Measurements from ENCODE around the gene CHMP2A. TPM values are rescaled to one million over a fixed set of nuclear protein-coding genes. Genes with fewer than 3 reads are reported as not detected.
"Not testable (repeated sequence)": the region's sequence is repeated elsewhere in the genome, so short reads cannot be mapped to it uniquely, and the experiment has no call there.

CHMP2A gene
- total and polyA plus RNA-seq, 2 donors (not counting 1 experiment from before 2014, with no cell fraction given), result 62.5 to 97.5 TPM

GRCh38 chr19:58510084-58510862, 44.6 kb downstream of the CHMP2A start:
- Histone ChIP-seq H3K4me1 (ENCODE audit: control insufficient read depth in 2 of 2, insufficient read depth in 2 of 2, low read length in 2 of 2) (peaks cover 10 to 15% of the 10 kb centered on the region in 2 donors), H3K4me3 (ENCODE audit: control extremely low read depth in 1 of 5, extremely low read depth in 1 of 5, insufficient read depth in 1 of 5, low read depth in 2 of 5, low read length in 4 of 5) (no peak overlapping the region), H3K79me2 (ENCODE audit: control insufficient read depth, insufficient read depth, low read length) (peaks cover 14% of the 10 kb centered on the region), H3K27me3 (replicated peaks in 1 of 4; ENCODE audit: control extremely low read depth in 1 of 4, control insufficient read depth in 3 of 4, insufficient read depth in 4 of 4, low read length in 3 of 4) (no peaks in the 10 kb centered on the region), H3K9ac (ENCODE audit: low read length) (no peak overlapping the region), H3K36me3 (replicated peaks in 1 of 2; ENCODE audit: control extremely low read depth in 1 of 2, control insufficient read depth in 1 of 2, extremely low read depth in 1 of 2, insufficient read depth in 2 of 2, low read length in 1 of 2) (no peaks in the 10 kb centered on the region), H4K20me1 (ENCODE audit: control insufficient read depth, insufficient read depth, low read length, poor library complexity, severe bottlenecking) (peaks cover 28% of the 10 kb centered on the region), H3K9me3 (ENCODE audit: control extremely low read depth in 1 of 3, control insufficient read depth in 2 of 3, insufficient read depth in 1 of 3, low read length in 2 of 3) (peaks cover 0 to 28% (median 3%) of the 10 kb centered on the region in 3 donors), H3K27ac (ENCODE audit: low read length in 2 of 2) (no peak overlapping the region), H2AFZ (ENCODE audit: insufficient read depth, low read depth, low read length, poor library complexity, severe bottlenecking) (no peak overlapping the region), H3K4me2 (replicated peaks; ENCODE audit: low read depth, low read length, poor library complexity, severe bottlenecking) (no peak overlapping the region)
- intact Hi-C loops (cut with micrococcal nuclease), result no loop called here
- Mint-ChIP-seq H3K9me3 (ENCODE audit: insufficient read depth) (peaks cover 4% of the 10 kb centered on the region), H3K4me3 (no peak overlapping the region), H3K27ac (no peak overlapping the region), H3K4me1 (peaks cover 12% of the 10 kb centered on the region), H3K27me3 (no peaks in the 10 kb centered on the region)
- DNase-seq, result no peak
- WGBS (ENCODE audit: insufficient coverage), result 91% methylated on average over 3 of the region's 8 CpGs
- ChIA-PET POLR2A (no interaction called here), CTCF (no interaction called here)
- TF ChIP-seq CTCF (IDR thresholded peaks at IDR 0.05) (no peak), EZH2 (IDR thresholded peaks at IDR 0.05; ENCODE audit: borderline replicate concordance, insufficient read depth, low read depth, low read length, poor library complexity, severe bottlenecking) (no peak)
- no peak for ATAC-seq (ENCODE audit: low read depth)

GRCh38 chr19:58509731-58510083, 45.2 kb downstream of the CHMP2A start:
- Mint-ChIP-seq H3K9me3 (ENCODE audit: insufficient read depth) (peaks cover 4% of the 10 kb centered on the region), H3K27ac (no peak overlapping the region), H3K4me3 (no peak overlapping the region), H3K27me3 (no peaks in the 10 kb centered on the region), H3K4me1 (peaks cover 10% of the 10 kb centered on the region)
- Histone ChIP-seq H4K20me1 (ENCODE audit: control insufficient read depth, insufficient read depth, low read length, poor library complexity, severe bottlenecking) (peaks cover 22% of the 10 kb centered on the region), H3K27me3 (replicated peaks in 1 of 4; ENCODE audit: control extremely low read depth in 1 of 4, control insufficient read depth in 3 of 4, insufficient read depth in 4 of 4, low read length in 3 of 4) (no peaks in the 10 kb centered on the region), H3K4me3 (ENCODE audit: control extremely low read depth in 1 of 5, extremely low read depth in 1 of 5, insufficient read depth in 1 of 5, low read depth in 2 of 5, low read length in 4 of 5) (no peak overlapping the region), H3K9ac (ENCODE audit: low read length) (no peak overlapping the region), H3K36me3 (replicated peaks in 1 of 2; ENCODE audit: control extremely low read depth in 1 of 2, control insufficient read depth in 1 of 2, extremely low read depth in 1 of 2, insufficient read depth in 2 of 2, low read length in 1 of 2) (no peaks in the 10 kb centered on the region), H3K27ac (ENCODE audit: low read length in 2 of 2) (no peak overlapping the region), H2AFZ (ENCODE audit: insufficient read depth, low read depth, low read length, poor library complexity, severe bottlenecking) (no peak overlapping the region), H3K9me3 (ENCODE audit: control extremely low read depth in 1 of 3, control insufficient read depth in 2 of 3, insufficient read depth in 1 of 3, low read length in 2 of 3) (peaks cover 0 to 28% (median 3%) of the 10 kb centered on the region in 3 donors), H3K79me2 (ENCODE audit: control insufficient read depth, insufficient read depth, low read length) (peaks cover 8% of the 10 kb centered on the region), H3K4me1 (ENCODE audit: control insufficient read depth in 2 of 2, insufficient read depth in 2 of 2, low read length in 2 of 2) (peaks cover 10 to 13% of the 10 kb centered on the region in 2 donors), H3K4me2 (replicated peaks; ENCODE audit: low read depth, low read length, poor library complexity, severe bottlenecking) (no peak overlapping the region)
- TF ChIP-seq CTCF (IDR thresholded peaks at IDR 0.05), result no peak
- no peak for TF ChIP-seq EZH2 (IDR thresholded peaks at IDR 0.05; ENCODE audit: borderline replicate concordance, insufficient read depth, low read depth, low read length, poor library complexity, severe bottlenecking)
- ChIA-PET CTCF (interaction anchor here (1.9 kb wide), 1 partner anchor 10 kb away, joined by 6 read pairs; the partner anchor contains the start of gene ZBTB45), POLR2A (no interaction called here)
- ATAC-seq (ENCODE audit: low read depth) (no peak), DNase-seq (no peak)
- WGBS (ENCODE audit: insufficient coverage), result 93% methylated on average over 11 of the region's 11 CpGs
- intact Hi-C loops (cut with micrococcal nuclease), result no loop called here

GRCh38 chr19:58507602-58508223, 47.2 kb downstream of the CHMP2A start:
- H3K36me3 ChIP-seq (replicated peaks in 1 of 2; ENCODE audit: control extremely low read depth in 1 of 2, control insufficient read depth in 1 of 2, extremely low read depth in 1 of 2, insufficient read depth in 2 of 2, low read length in 1 of 2); H3K4me1 ChIP-seq (ENCODE audit: control insufficient read depth in 2 of 2, insufficient read depth in 2 of 2, low read length in 2 of 2); H3K4me2 ChIP-seq (replicated peaks; ENCODE audit: low read depth, low read length, poor library complexity, severe bottlenecking); H3K9me3 Mint-ChIP-seq (ENCODE audit: insufficient read depth); H3K27me3 Mint-ChIP-seq; H3K4me3 ChIP-seq (ENCODE audit: control extremely low read depth in 1 of 5, extremely low read depth in 1 of 5, insufficient read depth in 1 of 5, low read depth in 2 of 5, low read length in 4 of 5); ATAC-seq (ENCODE audit: low read depth); H3K27me3 ChIP-seq (replicated peaks in 1 of 4; ENCODE audit: control extremely low read depth in 1 of 4, control insufficient read depth in 3 of 4, insufficient read depth in 4 of 4, low read length in 3 of 4); H2AFZ ChIP-seq (ENCODE audit: insufficient read depth, low read depth, low read length, poor library complexity, severe bottlenecking); H3K27ac ChIP-seq (ENCODE audit: low read length in 2 of 2); H4K20me1 ChIP-seq (ENCODE audit: control insufficient read depth, insufficient read depth, low read length, poor library complexity, severe bottlenecking); POLR2A ChIA-PET; H3K4me3 Mint-ChIP-seq; H3K4me1 Mint-ChIP-seq; H3K9ac ChIP-seq (ENCODE audit: low read length); H3K27ac Mint-ChIP-seq; intact Hi-C loops (cut with micrococcal nuclease); DNase-seq; H3K79me2 ChIP-seq (ENCODE audit: control insufficient read depth, insufficient read depth, low read length): not testable (repeated sequence)
- CTCF ChIA-PET, result interaction anchor here (1.9 kb wide), 1 partner anchor 12 kb away, joined by 6 read pairs; the partner anchor contains the start of gene ZBTB45
- H3K9me3 ChIP-seq (ENCODE audit: control extremely low read depth in 1 of 3, control insufficient read depth in 2 of 3, insufficient read depth in 1 of 3, low read length in 2 of 3), result peaks cover 0 to 28% (median 3%) of the 10 kb centered on the region in 3 donors
- 75% methylated on average over 6 of the region's 8 CpGs for WGBS (ENCODE audit: insufficient coverage)

Data from B cell (primary cell).